Mesothelial cell of epicardium (in vitro differentiated cells): Measurements from ENCODE around the gene OR56B1. TPM values are rescaled to one million over a fixed set of nuclear protein-coding genes. Genes with fewer than 3 reads are reported as not detected.

ENCODE experiments used
- DNase-seq, 2 experiments: peaks; one replicate each; pipeline ENCODE4 v3.0.0; 2021; ENCODE audit warnings: low spot score in 2 of 2; ENCODE audit not compliant: unreplicated experiment in 2 of 2
- H3K27ac Mint-ChIP-seq: 2 replicates; pipeline ENCODE4 v1.8.0; 2021; ENCODE audit warnings: mixed read lengths
- H3K27me3 Mint-ChIP-seq: 2 replicates; pipeline ENCODE4 v1.8.0; 2021; ENCODE audit warnings: low read depth, mixed read lengths
- H3K36me3 Mint-ChIP-seq: 2 replicates; pipeline ENCODE4 v1.8.0; 2021; ENCODE audit warnings: mixed read lengths
- H3K4me1 Mint-ChIP-seq: 2 replicates; pipeline ENCODE4 v1.8.0; 2021; ENCODE audit warnings: mixed read lengths
- H3K4me3 Mint-ChIP-seq: 2 replicates; pipeline ENCODE4 v1.8.0; 2021; ENCODE audit warnings: mild to moderate bottlenecking, moderate library complexity, mixed read lengths
- H3K9me3 Mint-ChIP-seq: 2 replicates; pipeline ENCODE4 v1.8.0; 2021; ENCODE audit warnings: mixed read lengths
- total RNA-seq: library from RNA; stranded (reverse); gene quantifications from 3 replicates; pipeline ENCODE4 v1.2.1, GENCODE V29; 2021
- TF ChIP-seq, protein P1 (sequence below): fragments of 200-600 bp; sonication (generic); IDR thresholded peaks from one replicate; pipeline ENCODE4 v1.5.0; 2021; ENCODE audit warnings: antibody characterized with exemption; ENCODE audit not compliant: unreplicated experiment

OR56B1 gene
- total RNA-seq, 1 donor from 2014 or later: 0.11 TPM

DNA sequence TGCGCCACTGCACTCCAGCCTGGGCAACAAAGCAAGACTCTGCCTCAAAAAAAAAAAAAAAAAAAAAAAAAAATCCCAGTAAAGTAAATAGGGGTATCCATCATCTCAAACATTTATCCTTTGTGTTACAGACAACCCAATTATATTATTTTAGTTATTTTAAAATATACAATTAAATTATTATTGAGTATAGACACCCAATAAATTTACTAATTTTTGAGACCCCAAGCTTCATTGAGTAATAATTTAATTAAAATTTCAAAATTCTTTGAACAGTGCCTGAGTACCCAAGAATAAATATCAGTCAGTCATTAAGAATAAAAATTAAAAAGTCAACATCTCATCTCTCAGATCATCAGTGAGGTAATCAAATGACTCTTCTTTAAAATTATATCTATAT lies 17.7 kb downstream of the OR56B1 start, which contains the start of gene OR52N4:
OR52N4 (plus strand) TSS at position 301 of the 400 bp plus-strand sequence. CDS start 498 bp downstream, outside the sequence.
- no peak within 1 kb of the TSS for H3K27ac Mint-ChIP-seq
- DNase-seq: no peak
- H3K4me1 Mint-ChIP-seq: no peaks in the 10 kb centered on the region
- H3K36me3 Mint-ChIP-seq: no peaks in the 10 kb centered on the region
- no peak within 1 kb of the TSS for H3K4me3 Mint-ChIP-seq
- TF ChIP-seq, protein P1, sequence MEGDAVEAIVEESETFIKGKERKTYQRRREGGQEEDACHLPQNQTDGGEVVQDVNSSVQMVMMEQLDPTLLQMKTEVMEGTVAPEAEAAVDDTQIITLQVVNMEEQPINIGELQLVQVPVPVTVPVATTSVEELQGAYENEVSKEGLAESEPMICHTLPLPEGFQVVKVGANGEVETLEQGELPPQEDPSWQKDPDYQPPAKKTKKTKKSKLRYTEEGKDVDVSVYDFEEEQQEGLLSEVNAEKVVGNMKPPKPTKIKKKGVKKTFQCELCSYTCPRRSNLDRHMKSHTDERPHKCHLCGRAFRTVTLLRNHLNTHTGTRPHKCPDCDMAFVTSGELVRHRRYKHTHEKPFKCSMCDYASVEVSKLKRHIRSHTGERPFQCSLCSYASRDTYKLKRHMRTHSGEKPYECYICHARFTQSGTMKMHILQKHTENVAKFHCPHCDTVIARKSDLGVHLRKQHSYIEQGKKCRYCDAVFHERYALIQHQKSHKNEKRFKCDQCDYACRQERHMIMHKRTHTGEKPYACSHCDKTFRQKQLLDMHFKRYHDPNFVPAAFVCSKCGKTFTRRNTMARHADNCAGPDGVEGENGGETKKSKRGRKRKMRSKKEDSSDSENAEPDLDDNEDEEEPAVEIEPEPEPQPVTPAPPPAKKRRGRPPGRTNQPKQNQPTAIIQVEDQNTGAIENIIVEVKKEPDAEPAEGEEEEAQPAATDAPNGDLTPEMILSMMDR: no peak
- H3K9me3 Mint-ChIP-seq: no peaks in the 10 kb centered on the region
- H3K27me3 Mint-ChIP-seq: peaks cover 12% of the 10 kb centered on the region

DNA sequence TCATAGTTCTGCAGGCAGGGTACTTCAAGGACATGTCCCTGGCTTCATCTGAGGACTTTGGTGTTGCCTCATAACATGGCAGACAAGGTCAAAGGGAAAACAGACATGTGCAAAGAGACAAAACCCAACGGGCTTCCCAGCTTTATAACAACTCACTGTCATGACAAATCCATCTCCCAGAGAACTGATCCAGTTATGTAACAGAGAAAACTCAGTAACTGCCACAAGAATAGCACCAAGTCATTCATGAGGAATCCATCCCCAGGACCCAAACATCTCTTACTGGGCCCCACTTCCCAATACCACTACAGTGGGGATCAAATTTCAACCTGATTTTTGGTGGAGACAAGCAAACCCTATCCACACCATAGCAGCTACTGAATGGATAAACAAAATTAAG lies 30.8 kb downstream of the OR56B1 start:
- no peaks in the 10 kb centered on the region for H3K27me3 Mint-ChIP-seq
- no peak for DNase-seq
- H3K4me1 Mint-ChIP-seq: no peaks in the 10 kb centered on the region
- TF ChIP-seq, protein P1: no peak
- H3K27ac Mint-ChIP-seq: no peak overlapping the region
- H3K9me3 Mint-ChIP-seq: no peaks in the 10 kb centered on the region
- no peak overlapping the region for H3K4me3 Mint-ChIP-seq
- no peaks in the 10 kb centered on the region for H3K36me3 Mint-ChIP-seq

DNA sequence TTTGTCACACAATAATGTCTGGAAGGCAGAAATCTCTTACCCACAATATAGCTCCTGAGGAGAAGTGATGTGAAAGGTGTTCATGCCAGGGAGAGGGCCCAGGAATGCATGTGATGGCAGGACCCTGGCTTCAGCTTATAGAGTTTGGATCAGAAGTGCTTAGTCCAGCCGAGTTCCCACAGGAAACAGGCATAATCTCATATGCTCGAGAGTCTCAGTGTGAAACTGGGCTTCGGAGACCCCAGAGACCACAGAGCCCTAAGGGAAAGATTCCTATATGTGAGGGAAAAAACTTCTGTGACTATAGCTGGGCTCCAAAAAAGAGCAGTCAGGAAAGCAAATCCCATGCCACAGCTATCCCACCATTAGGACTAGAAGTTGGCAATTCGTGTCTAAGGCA lies 47.0 kb downstream of the OR56B1 start, which contains the start of gene OR52N5:
OR52N5 (minus strand) TSS at position 101 of the 400 bp plus-strand sequence. CDS start 4,721 bp downstream, outside the sequence.
- Mint-ChIP-seq H3K4me3 (no peak within 1 kb of the TSS), H3K9me3 (no peaks in the 10 kb centered on the region), H3K27ac (no peak within 1 kb of the TSS), H3K36me3 (no peaks in the 10 kb centered on the region), H3K4me1 (no peaks in the 10 kb centered on the region), H3K27me3 (peaks cover under 1% of the 10 kb centered on the region)
- TF ChIP-seq, protein P1: no peak
- no peak for DNase-seq

Other genes starting within 250 kb of the OR56B1 start
- not detected in 3 replicates for gene OR52D1, start 247.8 kb upstream of the OR56B1 start, total RNA-seq
- gene UBQLN3, start 226.5 kb upstream of the OR56B1 start, total RNA-seq: 0.63 to 1.2 TPM (median 0.71 TPM) in 3 replicates
- gene UBQLNL, start 219.7 kb upstream of the OR56B1 start, total RNA-seq: 1.9 to 2.1 TPM (median 2.0 TPM) in 3 replicates
- gene OR52H1, start 187.9 kb upstream of the OR56B1 start, total RNA-seq: 0.73 to 1.6 TPM (median 1.3 TPM) in 3 replicates
- not detected in 3 replicates for gene OR52B6, start 155.6 kb upstream of the OR56B1 start, total RNA-seq
- 13.4 to 14.6 TPM (median 14.0 TPM) in 3 replicates for gene TRIM6, start 139.8 kb upstream of the OR56B1 start, total RNA-seq
- gene TRIM34, start 111.4 kb upstream of the OR56B1 start, total RNA-seq: 5.0 to 7.1 TPM (median 5.1 TPM) in 3 replicates
- gene TRIM5, start 51.4 kb upstream of the OR56B1 start, total RNA-seq: 67.0 to 74.0 TPM (median 68.5 TPM) in 3 replicates
- 45.8 to 52.1 TPM (median 50.9 TPM) in 3 replicates for gene TRIM22, start 46.7 kb upstream of the OR56B1 start, total RNA-seq
- gene OR52N4, start 17.8 kb downstream of the OR56B1 start, total RNA-seq: 0.18 TPM in 1 of 3 replicates, not detected in the others
- gene OR52N5, start 46.9 kb downstream of the OR56B1 start, total RNA-seq: not detected in 3 replicates
- gene OR52N1, start 54.8 kb downstream of the OR56B1 start, total RNA-seq: not detected in 3 replicates
- not detected in 3 replicates for gene OR52N2, start 72.5 kb downstream of the OR56B1 start, total RNA-seq
- not detected in 3 replicates for gene OR52E6, start 105.4 kb downstream of the OR56B1 start, total RNA-seq
- not detected in 3 replicates for gene OR52E8, start 121.2 kb downstream of the OR56B1 start, total RNA-seq
- not detected in 3 replicates for gene OR52E4, start 144.2 kb downstream of the OR56B1 start, total RNA-seq
- gene OR52E5, start 156.8 kb downstream of the OR56B1 start, total RNA-seq: not detected in 3 replicates
- not detected in 3 replicates for gene OR56A3, start 205.8 kb downstream of the OR56B1 start, total RNA-seq
- gene OR56A5, start 232.0 kb downstream of the OR56B1 start, total RNA-seq: 0.31 TPM in 1 of 3 replicates, not detected in the others